GM19395 (cell line): ENCODE data around the gene KLRD1.
"Not testable (repeated sequence)": the region's sequence is repeated elsewhere in the genome, so short reads cannot be mapped to it uniquely, and the experiment has no call there.

Experiments
- ATAC-seq: cut with Tn5 transposase; IDR thresholded peaks from one replicate; pipeline ENCODE4 v1.9.1; 2021; ENCODE audit warnings: mild to moderate bottlenecking, moderate library complexity; ENCODE audit not compliant: unreplicated experiment

Gene KLRD1

GRCh38 chr12:10336196-10336595 is 28.5 kb downstream of the KLRD1 start:
- ATAC-seq = not testable (repeated sequence)

- ATAC-seq = not testable (repeated sequence)
Observed at GRCh38 chr12:10338470-10338869, 30.8 kb downstream of the KLRD1 start.

GRCh38 chr12:10339053-10339840 is 31.6 kb downstream of the KLRD1 start:
- ATAC-seq = no peak

- ATAC-seq = not testable (repeated sequence)
Observed at GRCh38 chr12:10340946-10341345, 33.3 kb downstream of the KLRD1 start.

- ATAC-seq = no peak
Observed at GRCh38 chr12:10341892-10342509, 34.3 kb downstream of the KLRD1 start.

GRCh38 chr12:10351457-10351856 is 43.8 kb downstream of the KLRD1 start:
- not testable (repeated sequence) for ATAC-seq

GRCh38 chr12:10354071-10354470 is 46.4 kb downstream of the KLRD1 start:
- ATAC-seq = no peak

GRCh38 chr12:10354502-10354901 is 46.8 kb downstream of the KLRD1 start:
- no peak for ATAC-seq

- no peak for ATAC-seq
Observed at GRCh38 chr12:10358131-10358530, 50.5 kb downstream of the KLRD1 start.

GRCh38 chr12:10358969-10359368 is 51.3 kb downstream of the KLRD1 start:
- no peak for ATAC-seq

- no peak for ATAC-seq
Observed at GRCh38 chr12:10361084-10361483, 53.4 kb downstream of the KLRD1 start.

- no peak for ATAC-seq
Observed at GRCh38 chr12:10361622-10362021, 54.0 kb downstream of the KLRD1 start.

- ATAC-seq = no peak
Observed at GRCh38 chr12:10362325-10362724, 54.7 kb downstream of the KLRD1 start.

- ATAC-seq = no peak
Observed at GRCh38 chr12:10362828-10363657, 55.4 kb downstream of the KLRD1 start.

- ATAC-seq = no peak
Observed at GRCh38 chr12:10363658-10363913, 55.9 kb downstream of the KLRD1 start.

GRCh38 chr12:10363914-10364814 is 56.5 kb downstream of the KLRD1 start:
- ATAC-seq = peak; percentile 93

- ATAC-seq = peak; percentile 63
Observed at GRCh38 chr12:10364815-10365622, 57.3 kb downstream of the KLRD1 start.

- no peak for ATAC-seq
Observed at GRCh38 chr12:10365696-10366405, 58.2 kb downstream of the KLRD1 start.

- ATAC-seq = no peak
Observed at GRCh38 chr12:10366875-10367274, 59.2 kb downstream of the KLRD1 start.
